Measurements from ENCODE around the gene AKAP6. TPM values are rescaled to one million over a fixed set of nuclear protein-coding genes. Genes with fewer than 3 reads are reported as not detected.
"Not testable (repeated sequence)": the region's sequence is repeated elsewhere in the genome, so short reads cannot be mapped to it uniquely, and the experiment has no call there.

AKAP6 gene
- total RNA-seq, 2 experiments from 2014 or later: 0.13 to 0.72 TPM

DNA sequence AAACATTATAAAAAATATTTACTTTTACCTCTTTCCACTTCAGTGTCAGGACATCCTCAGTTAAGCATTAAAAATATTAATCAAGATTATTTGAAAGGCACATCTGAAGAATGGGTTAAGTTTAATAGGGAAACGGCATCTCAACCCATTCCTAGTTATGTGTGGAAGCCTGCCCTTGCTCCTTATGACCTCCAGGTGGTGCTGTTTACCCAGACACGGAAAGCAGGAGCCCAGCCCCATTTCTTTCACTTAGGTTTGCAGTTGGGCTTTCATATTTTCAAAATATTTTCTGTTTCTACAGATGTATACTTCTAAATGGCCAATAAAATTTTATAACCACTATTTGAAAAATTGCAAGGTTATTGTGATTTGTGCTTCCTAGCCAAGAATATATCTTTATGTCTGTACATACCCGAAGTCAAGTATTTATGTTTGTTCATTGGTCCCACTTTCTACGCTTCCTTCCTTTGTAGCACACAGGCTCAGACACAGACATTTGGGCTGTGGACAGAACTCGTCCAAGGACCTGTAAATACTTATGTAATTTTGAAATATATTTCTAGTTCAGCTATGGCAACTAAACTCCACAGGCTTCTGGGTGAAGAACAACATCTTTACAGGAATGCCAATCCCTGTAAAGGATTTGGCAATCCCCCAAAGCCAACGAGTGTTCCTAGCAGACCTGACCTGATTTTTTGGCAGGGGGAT, 247.1 kb downstream of the AKAP6 start:
- Histone ChIP-seq H2AFZ (ENCODE audit: low read length) (no peak overlapping the region), H3K4me2 (ENCODE audit: low read length) (no peak overlapping the region), H3K9me2 (ENCODE audit: insufficient read depth, low read length) (no peaks in the 10 kb centered on the region), H3K27ac (ENCODE audit: low read depth, low read length, poor library complexity, severe bottlenecking) (no peak overlapping the region), H3K79me2 (ENCODE audit: insufficient read depth, low read depth, low read length) (no peaks in the 10 kb centered on the region), H4K20me1 (ENCODE audit: insufficient read depth, low read length) (no peaks in the 10 kb centered on the region), H3K36me3 (ENCODE audit: insufficient read depth, low read length) (no peaks in the 10 kb centered on the region), H3K4me3 (ENCODE audit: low read depth, low read length, poor library complexity, severe bottlenecking) (no peak overlapping the region), H3K4me1 (ENCODE audit: insufficient read depth, low read length, poor library complexity, severe bottlenecking) (no peaks in the 10 kb centered on the region), H3K9me3 (ENCODE audit: low read length) (no peaks in the 10 kb centered on the region)
- TF ChIP-seq, protein P1, sequence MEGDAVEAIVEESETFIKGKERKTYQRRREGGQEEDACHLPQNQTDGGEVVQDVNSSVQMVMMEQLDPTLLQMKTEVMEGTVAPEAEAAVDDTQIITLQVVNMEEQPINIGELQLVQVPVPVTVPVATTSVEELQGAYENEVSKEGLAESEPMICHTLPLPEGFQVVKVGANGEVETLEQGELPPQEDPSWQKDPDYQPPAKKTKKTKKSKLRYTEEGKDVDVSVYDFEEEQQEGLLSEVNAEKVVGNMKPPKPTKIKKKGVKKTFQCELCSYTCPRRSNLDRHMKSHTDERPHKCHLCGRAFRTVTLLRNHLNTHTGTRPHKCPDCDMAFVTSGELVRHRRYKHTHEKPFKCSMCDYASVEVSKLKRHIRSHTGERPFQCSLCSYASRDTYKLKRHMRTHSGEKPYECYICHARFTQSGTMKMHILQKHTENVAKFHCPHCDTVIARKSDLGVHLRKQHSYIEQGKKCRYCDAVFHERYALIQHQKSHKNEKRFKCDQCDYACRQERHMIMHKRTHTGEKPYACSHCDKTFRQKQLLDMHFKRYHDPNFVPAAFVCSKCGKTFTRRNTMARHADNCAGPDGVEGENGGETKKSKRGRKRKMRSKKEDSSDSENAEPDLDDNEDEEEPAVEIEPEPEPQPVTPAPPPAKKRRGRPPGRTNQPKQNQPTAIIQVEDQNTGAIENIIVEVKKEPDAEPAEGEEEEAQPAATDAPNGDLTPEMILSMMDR (conservative IDR thresholded peaks at IDR 0.05; ENCODE audit: low read length): peak; percentile 98
- no peak for TF ChIP-seq EZH2phosphoT487 (IDR thresholded peaks at IDR 0.05; ENCODE audit: borderline replicate concordance, low read depth, low read length)
- intact Hi-C loops (cut with micrococcal nuclease; ENCODE audit: unreplicated experiment): loop anchor here (2.0 to 10.0 kb wide), 3 partner anchors 856 to 1729 kb away; no protein-coding TSS in a partner anchor
- peak; percentile 51 for DNase-seq (ENCODE audit: low spot score)
- CTCF ChIA-PET (ENCODE audit: unreplicated experiment): interaction anchor here (0.5 kb wide), 1 partner anchor 1266 kb away, joined by 3 read pairs; no protein-coding TSS in a partner anchor
- no TSS peak for BruUV-seq (replicated peaks)
- POLR2A ChIA-PET: no interaction called here

GRCh38 chr14:32576977-32577376, 247.9 kb downstream of the AKAP6 start:
- BruUV-seq (replicated peaks): no TSS peak
- H3K4me3 ChIP-seq (ENCODE audit: low read depth, low read length, poor library complexity, severe bottlenecking): no peak overlapping the region
- H3K4me2 ChIP-seq (ENCODE audit: low read length): no peak overlapping the region
- H4K20me1 ChIP-seq (ENCODE audit: insufficient read depth, low read length): no peaks in the 10 kb centered on the region
- no peaks in the 10 kb centered on the region for H3K4me1 ChIP-seq (ENCODE audit: insufficient read depth, low read length, poor library complexity, severe bottlenecking)
- H3K79me2 ChIP-seq (ENCODE audit: insufficient read depth, low read depth, low read length): no peaks in the 10 kb centered on the region
- ChIA-PET POLR2A (no interaction called here), CTCF (ENCODE audit: unreplicated experiment) (no interaction called here)
- intact Hi-C loops (cut with micrococcal nuclease; ENCODE audit: unreplicated experiment): loop anchor here (2.0 to 10.0 kb wide), 3 partner anchors 855 to 1728 kb away; no protein-coding TSS in a partner anchor
- H2AFZ ChIP-seq (ENCODE audit: low read length): no peak overlapping the region
- no peak for TF ChIP-seq EZH2phosphoT487 (IDR thresholded peaks at IDR 0.05; ENCODE audit: borderline replicate concordance, low read depth, low read length)
- TF ChIP-seq, protein P1 (conservative IDR thresholded peaks at IDR 0.05; ENCODE audit: low read length): no peak
- H3K36me3 ChIP-seq (ENCODE audit: insufficient read depth, low read length): no peaks in the 10 kb centered on the region
- no peaks in the 10 kb centered on the region for H3K9me3 ChIP-seq (ENCODE audit: low read length)
- no peak overlapping the region for H3K27ac ChIP-seq (ENCODE audit: low read depth, low read length, poor library complexity, severe bottlenecking)
- no peak for DNase-seq (ENCODE audit: low spot score)
- no peaks in the 10 kb centered on the region for H3K9me2 ChIP-seq (ENCODE audit: insufficient read depth, low read length)

DNA sequence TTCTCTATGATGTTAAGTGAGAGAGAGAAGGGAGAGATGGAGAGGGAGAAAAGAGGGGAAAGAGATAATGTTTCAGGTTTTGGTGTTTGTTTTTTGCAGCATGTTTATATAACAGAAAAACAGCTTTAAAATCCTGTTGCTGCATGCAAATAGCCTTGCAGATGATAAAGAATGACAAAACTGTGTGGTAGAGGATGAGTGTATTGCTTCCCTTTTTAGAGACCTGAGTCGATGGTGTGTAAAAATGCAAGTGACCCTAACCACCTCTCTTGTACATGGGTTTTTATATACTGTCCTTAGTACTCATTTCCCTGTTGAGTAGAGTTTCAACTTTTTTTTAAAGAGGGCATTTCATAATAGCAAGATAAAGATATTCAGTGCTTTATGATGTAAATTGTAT, 249.1 kb downstream of the AKAP6 start:
- H3K36me3 ChIP-seq (ENCODE audit: insufficient read depth, low read length): no peaks in the 10 kb centered on the region
- no peak overlapping the region for H2AFZ ChIP-seq (ENCODE audit: low read length)
- TF ChIP-seq, protein P1 (conservative IDR thresholded peaks at IDR 0.05; ENCODE audit: low read length): no peak
- TF ChIP-seq EZH2phosphoT487 (IDR thresholded peaks at IDR 0.05; ENCODE audit: borderline replicate concordance, low read depth, low read length): no peak
- no peak overlapping the region for H3K27ac ChIP-seq (ENCODE audit: low read depth, low read length, poor library complexity, severe bottlenecking)
- no peak for DNase-seq (ENCODE audit: low spot score)
- ChIA-PET POLR2A (interaction anchor here (0.6 kb wide), 1 partner anchor 11 kb away, joined by 3 read pairs; no protein-coding TSS in a partner anchor), CTCF (ENCODE audit: unreplicated experiment) (no interaction called here)
- no peaks in the 10 kb centered on the region for H3K4me1 ChIP-seq (ENCODE audit: insufficient read depth, low read length, poor library complexity, severe bottlenecking)
- H3K4me3 ChIP-seq (ENCODE audit: low read depth, low read length, poor library complexity, severe bottlenecking): no peak overlapping the region
- H3K4me2 ChIP-seq (ENCODE audit: low read length): no peak overlapping the region
- no peaks in the 10 kb centered on the region for H3K9me2 ChIP-seq (ENCODE audit: insufficient read depth, low read length)
- no TSS peak for BruUV-seq (replicated peaks)
- H4K20me1 ChIP-seq (ENCODE audit: insufficient read depth, low read length): no peaks in the 10 kb centered on the region
- intact Hi-C loops (cut with micrococcal nuclease; ENCODE audit: unreplicated experiment): loop anchor here (5.0 to 10.0 kb wide), 2 partner anchors 854 to 1727 kb away; no protein-coding TSS in a partner anchor
- no peaks in the 10 kb centered on the region for H3K9me3 ChIP-seq (ENCODE audit: low read length)
- H3K79me2 ChIP-seq (ENCODE audit: insufficient read depth, low read depth, low read length): no peaks in the 10 kb centered on the region

- H2AFZ ChIP-seq (ENCODE audit: low read length); H3K4me1 ChIP-seq (ENCODE audit: insufficient read depth, low read length, poor library complexity, severe bottlenecking); BruUV-seq (replicated peaks); H3K4me2 ChIP-seq (ENCODE audit: low read length); intact Hi-C loops (cut with micrococcal nuclease; ENCODE audit: unreplicated experiment); POLR2A ChIA-PET; H3K9me3 ChIP-seq (ENCODE audit: low read length); H3K27ac ChIP-seq (ENCODE audit: low read depth, low read length, poor library complexity, severe bottlenecking); DNase-seq (ENCODE audit: low spot score); H3K4me3 ChIP-seq (ENCODE audit: low read depth, low read length, poor library complexity, severe bottlenecking); H4K20me1 ChIP-seq (ENCODE audit: insufficient read depth, low read length); H3K36me3 ChIP-seq (ENCODE audit: insufficient read depth, low read length); H3K9me2 ChIP-seq (ENCODE audit: insufficient read depth, low read length); CTCF ChIA-PET (ENCODE audit: unreplicated experiment); H3K79me2 ChIP-seq (ENCODE audit: insufficient read depth, low read depth, low read length): not testable (repeated sequence)
Measured at GRCh38 chr14:32583427-32583826, 254.3 kb downstream of the AKAP6 start.

Measured in OCI-LY7 (cell line).